SK-N-SH (cell line): ENCODE data around the gene MEGF8. TPM values are rescaled to one million over a fixed set of nuclear protein-coding genes. Genes with fewer than 3 reads are reported as not detected.

Experiments
- CTCF ChIA-PET: fragments of 300-600, 350-600 bp; formaldehyde crosslinking; extraction: SDS; loops from one replicate; lab custom pipeline; 2021; lab: Yijun Ruan, JAX
- POLR2A ChIA-PET: fragments of 350-600 bp; sonication (Branson Sonifier 250); formaldehyde crosslinking; extraction: SDS; loops from one replicate; lab custom pipeline; 2020; ENCODE audit warnings: antibody characterized with exemption, inconsistent platforms; lab: Yijun Ruan, JAX
- DNase-seq: peaks from one replicate; pipeline ENCODE4 v3.0.0; 2012
- H2AFZ ChIP-seq: fragments of 200-600 bp; sonication (generic); 2 replicates; pipeline ENCODE4 v1.8.1; 2016; ENCODE audit warnings: antibody characterized with exemption, mild to moderate bottlenecking, low read depth
- H3F3A ChIP-seq: fragments of 200-600 bp; sonication (generic); replicated peaks from 2 replicates; pipeline ENCODE3; 2016; ENCODE audit warnings: antibody characterized with exemption, mild to moderate bottlenecking; ENCODE audit not compliant: insufficient read depth
- H3K27ac ChIP-seq, 2 experiments: fragments of 200-500 bp in 1 of 2; fragments of 200-600 bp in 1 of 2; sonication (Bioruptor generic) in 1 of 2; sonication (generic), shearing (Covaris generic) in 1 of 2; 2 replicates each; pipeline versions ENCODE4 v1.5.1 to v1.6.1; 2014 to 2016; ENCODE audit warnings: low read depth in 2 of 2, inconsistent platforms in 1 of 2, low read length in 1 of 2, mild to moderate bottlenecking in 1 of 2, mixed read lengths in 1 of 2
- H3K27me3 ChIP-seq: fragments of 200-600 bp; sonication (generic), shearing (Covaris generic); 2 replicates; pipeline ENCODE4 v1.6.1; 2016; ENCODE audit warnings: mixed run types; ENCODE audit not compliant: insufficient read depth
- H3K36me3 ChIP-seq, 2 experiments: fragments of 200-500 bp in 1 of 2; fragments of 200-600 bp in 1 of 2; sonication (Bioruptor generic) in 1 of 2; sonication (generic) in 1 of 2; replicated peaks in 1 of 2; 2 replicates each; pipeline versions ENCODE3 to v1.5.1; 2014 to 2016; ENCODE audit warnings: low read length in 1 of 2, mild to moderate bottlenecking in 1 of 2; ENCODE audit not compliant: insufficient read depth in 2 of 2, control insufficient read depth in 1 of 2
- H3K4me1 ChIP-seq, 2 experiments: fragments of 200-500 bp in 1 of 2; fragments of 200-600 bp in 1 of 2; sonication (Bioruptor generic) in 1 of 2; sonication (generic), shearing (Covaris generic) in 1 of 2; 2 replicates each; pipeline versions ENCODE4 v1.5.1 to v1.6.1; 2014 to 2016; ENCODE audit warnings: low read depth in 1 of 2, low read length in 1 of 2, mixed run types in 1 of 2; ENCODE audit not compliant: insufficient read depth in 2 of 2, control insufficient read depth in 1 of 2
- H3K4me2 ChIP-seq: fragments of 200-600 bp; sonication (generic), shearing (Covaris generic); 2 replicates; pipeline ENCODE4 v1.6.1; 2017; ENCODE audit warnings: mixed run types
- H3K4me3 ChIP-seq, 2 experiments: fragments of 200-500 bp in 1 of 2; fragments of 200-600 bp in 1 of 2; sonication (Bioruptor generic) in 1 of 2; sonication (generic), shearing (Covaris generic) in 1 of 2; 2 replicates each; pipeline versions ENCODE4 v1.5.1 to v1.8.1; 2014 to 2016; ENCODE audit warnings: low read depth in 2 of 2, inconsistent platforms in 1 of 2, low read length in 1 of 2, mild to moderate bottlenecking in 1 of 2, mixed read lengths in 1 of 2, moderate library complexity in 1 of 2
- H3K79me2 ChIP-seq: fragments of 200-600 bp; sonication (generic); 2 replicates; pipeline ENCODE4 v1.8.1; 2017; ENCODE audit warnings: mild to moderate bottlenecking; ENCODE audit not compliant: insufficient read depth
- H3K9ac ChIP-seq: fragments of 200-600 bp; sonication (generic); 2 replicates; pipeline ENCODE4 v1.6.1; 2017; ENCODE audit warnings: mixed run types
- H3K9me2 ChIP-seq: fragments of 200-600 bp; sonication (generic); 2 replicates; pipeline ENCODE4 v1.6.1; 2017; ENCODE audit warnings: mixed run types
- H3K9me3 ChIP-seq: fragments of 200-600 bp; sonication (generic); 2 replicates; pipeline ENCODE4 v1.6.1; 2017; ENCODE audit warnings: mixed run types, mild to moderate bottlenecking, moderate library complexity
- H4K20me1 ChIP-seq: fragments of 200-600 bp; sonication (generic); 2 replicates; pipeline ENCODE4 v1.6.1; 2017; ENCODE audit warnings: mild to moderate bottlenecking, mixed run types; ENCODE audit not compliant: insufficient read depth
- EZH2phosphoT487 ChIP-seq: fragments of 200-600 bp; sonication (generic); IDR thresholded peaks from 2 replicates; pipeline ENCODE4 v1.6.1; 2017; ENCODE audit warnings: low read depth, mixed run types, mild to moderate bottlenecking, antibody characterized with exemption, moderate library complexity, borderline replicate concordance
- FOXM1 ChIP-seq: IDR thresholded peaks from 2 replicates; pipeline ENCODE4 v1.4.0; 2012; ENCODE audit warnings: low read depth, mild to moderate bottlenecking
- GATA2 ChIP-seq: sonication (generic); formaldehyde crosslinking; IDR thresholded peaks from 2 replicates; pipeline ENCODE4 v1.5.0; 2020; ENCODE audit warnings: mild to moderate bottlenecking, missing genetic modification reagents
- JUND ChIP-seq: IDR thresholded peaks from 2 replicates; pipeline ENCODE4 v1.4.0; 2012
- MEF2A ChIP-seq: IDR thresholded peaks from 2 replicates; pipeline ENCODE4 v1.4.0; 2012; ENCODE audit warnings: low read depth, borderline replicate concordance
- NFIC ChIP-seq: IDR thresholded peaks from 2 replicates; pipeline ENCODE4 v1.4.0; 2012; ENCODE audit warnings: borderline replicate concordance
- NRF1 ChIP-seq: IDR thresholded peaks from 2 replicates; pipeline ENCODE4 v1.6.1; 2012; ENCODE audit warnings: low read depth, mild to moderate bottlenecking, low read length
- RAD21 ChIP-seq: IDR thresholded peaks from 2 replicates; pipeline ENCODE4 v1.6.1; 2012; ENCODE audit warnings: mild to moderate bottlenecking, low read length
- RFX5 ChIP-seq: IDR thresholded peaks from 2 replicates; pipeline ENCODE4 v1.6.1; 2012; ENCODE audit warnings: mild to moderate bottlenecking, improper control_type of control experiment, low read length
- SIN3A ChIP-seq: IDR thresholded peaks from 2 replicates; pipeline ENCODE4 v1.6.1; 2012; ENCODE audit warnings: low read depth, mild to moderate bottlenecking, low read length, moderate library complexity, borderline replicate concordance
- TAF1 ChIP-seq: IDR thresholded peaks from 2 replicates; pipeline ENCODE4 v1.6.1; 2012; ENCODE audit warnings: low read depth, mild to moderate bottlenecking, low read length, moderate library complexity, borderline replicate concordance
- TEAD4 ChIP-seq: IDR thresholded peaks from 2 replicates; pipeline ENCODE4 v1.4.0; 2012; ENCODE audit warnings: mild to moderate bottlenecking, borderline replicate concordance; ENCODE audit not compliant: insufficient read depth
- YY1 ChIP-seq: IDR thresholded peaks from 2 replicates; pipeline ENCODE4 v1.4.0; 2012; ENCODE audit warnings: low read depth, mild to moderate bottlenecking
- WGBS: methylation state at CpG from one replicate; pipeline ENCODE4 v1.1.6; 2017; ENCODE audit warnings: low lambda C conversion rate; 5-methylcytosine and 5-hydroxymethylcytosine counted together
- polyA plus RNA-seq, 3 experiments: library from polyadenylated mRNA; depleted of rRNA; stranded (reverse); fragments of >200 nt; gene quantifications; 2 replicates each; pipeline ENCODE4 v1.2.3, GENCODE V29; 2012
- TF ChIP-seq, protein P1 (sequence below): fragments of 150-350 bp; IDR thresholded peaks from 2 replicates; pipeline ENCODE4 v1.6.1; 2017; ENCODE audit warnings: antibody characterized with exemption, low read length, low read depth, borderline replicate concordance
- TF ChIP-seq, protein P2 (sequence below): fragments of 150-350 bp; IDR thresholded peaks from 2 replicates; pipeline ENCODE4 v1.6.1; 2016; ENCODE audit warnings: mild to moderate bottlenecking, low read depth, low read length
- TF ChIP-seq, protein P3 (sequence below): IDR thresholded peaks from 2 replicates; pipeline ENCODE4 v1.6.1; 2012; ENCODE audit warnings: mild to moderate bottlenecking, low read depth, low read length, moderate library complexity

MEGF8 gene
- polyA plus RNA-seq, 1 of the 3 experiments (the other 2 are of a cell fraction): 19.1 TPM

DNA sequence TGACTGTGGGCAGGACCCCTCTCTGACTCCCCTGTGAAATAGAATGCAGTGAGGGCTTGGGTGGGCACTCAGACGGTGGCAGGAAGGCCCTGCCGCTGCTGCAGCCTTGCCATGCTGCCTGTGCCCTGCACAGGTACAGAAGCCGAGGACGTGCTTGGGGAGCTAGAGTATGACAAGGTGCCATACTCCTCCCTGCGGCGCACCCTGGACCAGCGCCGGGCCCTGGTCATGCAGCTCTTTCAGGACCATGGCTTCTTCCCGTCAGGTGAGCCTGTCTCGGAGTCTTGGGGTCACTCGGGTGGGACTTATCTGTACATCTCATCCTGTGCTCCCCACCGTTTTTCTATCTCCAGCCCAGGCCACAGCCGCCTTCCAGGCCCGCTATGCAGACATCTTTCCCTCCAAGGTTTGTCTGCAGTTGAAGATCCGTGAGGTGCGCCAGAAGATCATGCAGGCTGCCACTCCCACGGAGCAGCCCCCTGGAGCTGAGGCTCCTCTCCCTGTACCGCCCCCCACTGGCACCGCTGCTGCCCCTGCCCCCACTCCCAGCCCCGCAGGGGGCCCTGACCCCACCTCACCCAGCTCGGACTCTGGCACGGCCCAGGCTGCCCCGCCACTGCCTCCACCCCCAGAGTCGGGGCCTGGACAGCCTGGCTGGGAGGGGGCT is 30.8 kb upstream of the MEGF8 start:
- CTCF ChIA-PET: interaction anchor here (0.8 to 9.5 kb wide), 9 partner anchors 9 to 49 kb away, joined by 3 to 60 read pairs (median 4); no protein-coding TSS in a partner anchor
- no peaks in the 10 kb centered on the region for H3K9me3 ChIP-seq
- H3K4me3 ChIP-seq: no peak overlapping the region
- WGBS: 91% methylated on average over 19 of the region's 24 CpGs
- H3K27ac ChIP-seq: no peak overlapping the region
- no peak overlapping the region for H3K4me2 ChIP-seq
- H3K4me1 ChIP-seq: no peaks in the 10 kb centered on the region; a peak in 1 of 4 replicates
- H4K20me1 ChIP-seq: 0 out of 2 replicates have a peak, but pooled peaks cover 5% of the 10 kb centered on the region
- H3F3A ChIP-seq: peaks cover 27% of the 10 kb centered on the region
- H3K36me3 ChIP-seq: peaks cover 24 to 60% of the 10 kb centered on the region in 2 experiments
- H3K27me3 ChIP-seq: no peaks in the 10 kb centered on the region
- H3K9ac ChIP-seq: no peak overlapping the region
- no peak overlapping the region for H2AFZ ChIP-seq
- no peaks in the 10 kb centered on the region for H3K9me2 ChIP-seq
- POLR2A ChIA-PET: interaction anchor here (1.1 kb wide), 1 partner anchor 10 kb away, joined by 4 read pairs; no protein-coding TSS in a partner anchor
- no peak for DNase-seq
- no peak for TF ChIP-seq GATA2 (CRISPR knock-in tag)
- no peak for TF ChIP-seq MEF2A
- TF ChIP-seq, protein P1, sequence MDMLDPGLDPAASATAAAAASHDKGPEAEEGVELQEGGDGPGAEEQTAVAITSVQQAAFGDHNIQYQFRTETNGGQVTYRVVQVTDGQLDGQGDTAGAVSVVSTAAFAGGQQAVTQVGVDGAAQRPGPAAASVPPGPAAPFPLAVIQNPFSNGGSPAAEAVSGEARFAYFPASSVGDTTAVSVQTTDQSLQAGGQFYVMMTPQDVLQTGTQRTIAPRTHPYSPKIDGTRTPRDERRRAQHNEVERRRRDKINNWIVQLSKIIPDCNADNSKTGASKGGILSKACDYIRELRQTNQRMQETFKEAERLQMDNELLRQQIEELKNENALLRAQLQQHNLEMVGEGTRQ: no peak
- TF ChIP-seq SIN3A: no peak
- TF ChIP-seq, protein P2, sequence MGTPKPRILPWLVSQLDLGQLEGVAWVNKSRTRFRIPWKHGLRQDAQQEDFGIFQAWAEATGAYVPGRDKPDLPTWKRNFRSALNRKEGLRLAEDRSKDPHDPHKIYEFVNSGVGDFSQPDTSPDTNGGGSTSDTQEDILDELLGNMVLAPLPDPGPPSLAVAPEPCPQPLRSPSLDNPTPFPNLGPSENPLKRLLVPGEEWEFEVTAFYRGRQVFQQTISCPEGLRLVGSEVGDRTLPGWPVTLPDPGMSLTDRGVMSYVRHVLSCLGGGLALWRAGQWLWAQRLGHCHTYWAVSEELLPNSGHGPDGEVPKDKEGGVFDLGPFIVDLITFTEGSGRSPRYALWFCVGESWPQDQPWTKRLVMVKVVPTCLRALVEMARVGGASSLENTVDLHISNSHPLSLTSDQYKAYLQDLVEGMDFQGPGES: no peak
- no peak for TF ChIP-seq NFIC
- TF ChIP-seq NRF1: no peak
- TF ChIP-seq, protein P3, sequence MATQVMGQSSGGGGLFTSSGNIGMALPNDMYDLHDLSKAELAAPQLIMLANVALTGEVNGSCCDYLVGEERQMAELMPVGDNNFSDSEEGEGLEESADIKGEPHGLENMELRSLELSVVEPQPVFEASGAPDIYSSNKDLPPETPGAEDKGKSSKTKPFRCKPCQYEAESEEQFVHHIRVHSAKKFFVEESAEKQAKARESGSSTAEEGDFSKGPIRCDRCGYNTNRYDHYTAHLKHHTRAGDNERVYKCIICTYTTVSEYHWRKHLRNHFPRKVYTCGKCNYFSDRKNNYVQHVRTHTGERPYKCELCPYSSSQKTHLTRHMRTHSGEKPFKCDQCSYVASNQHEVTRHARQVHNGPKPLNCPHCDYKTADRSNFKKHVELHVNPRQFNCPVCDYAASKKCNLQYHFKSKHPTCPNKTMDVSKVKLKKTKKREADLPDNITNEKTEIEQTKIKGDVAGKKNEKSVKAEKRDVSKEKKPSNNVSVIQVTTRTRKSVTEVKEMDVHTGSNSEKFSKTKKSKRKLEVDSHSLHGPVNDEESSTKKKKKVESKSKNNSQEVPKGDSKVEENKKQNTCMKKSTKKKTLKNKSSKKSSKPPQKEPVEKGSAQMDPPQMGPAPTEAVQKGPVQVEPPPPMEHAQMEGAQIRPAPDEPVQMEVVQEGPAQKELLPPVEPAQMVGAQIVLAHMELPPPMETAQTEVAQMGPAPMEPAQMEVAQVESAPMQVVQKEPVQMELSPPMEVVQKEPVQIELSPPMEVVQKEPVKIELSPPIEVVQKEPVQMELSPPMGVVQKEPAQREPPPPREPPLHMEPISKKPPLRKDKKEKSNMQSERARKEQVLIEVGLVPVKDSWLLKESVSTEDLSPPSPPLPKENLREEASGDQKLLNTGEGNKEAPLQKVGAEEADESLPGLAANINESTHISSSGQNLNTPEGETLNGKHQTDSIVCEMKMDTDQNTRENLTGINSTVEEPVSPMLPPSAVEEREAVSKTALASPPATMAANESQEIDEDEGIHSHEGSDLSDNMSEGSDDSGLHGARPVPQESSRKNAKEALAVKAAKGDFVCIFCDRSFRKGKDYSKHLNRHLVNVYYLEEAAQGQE: no peak
- TF ChIP-seq RAD21: no peak
- TF ChIP-seq TEAD4: no peak
- TF ChIP-seq RFX5: no peak
- TF ChIP-seq YY1: no peak
- no peak for TF ChIP-seq FOXM1
- TF ChIP-seq JUND: no peak
- TF ChIP-seq EZH2phosphoT487: no peak
- no peak for TF ChIP-seq TAF1
- 0 out of 2 replicates have a peak, but pooled peaks cover 3% of the 10 kb centered on the region for H3K79me2 ChIP-seq
